Stomach (tissue), 9 donors: ENCODE results near the gene NTM. TPM values are rescaled to one million over a fixed set of nuclear protein-coding genes. Genes with fewer than 3 reads are reported as not detected.

ENCODE experiments used
- DNase-seq, 2 donors: peaks; one replicate each; pipeline versions ENCODE4 v3.0.0 to v3.0.0-alpha.2; 2013 to 2019
- H3K27ac ChIP-seq, 5 donors: fragments of 200-600 bp in 4 of 5; sonication (generic) in 4 of 5; one replicate each; pipeline ENCODE4 v1.5.1; 2013 to 2019; ENCODE audit warnings: mild to moderate bottlenecking in 1 of 5, moderate library complexity in 1 of 5
- H3K27me3 ChIP-seq, 3 donors: fragments of 200-600 bp; sonication (generic); one replicate each; pipeline ENCODE4 v1.5.1; 2017 to 2019; ENCODE audit warnings: mixed run types in 1 of 3
- H3K36me3 ChIP-seq, 4 donors: fragments of 200-600 bp; sonication (generic); 1 replicate in 3 of 4; 2 replicates in 1 of 4; pipeline ENCODE4 v1.5.1; 2016 to 2019
- H3K4me1 ChIP-seq, 4 donors: fragments of 200-600 bp; sonication (generic); one replicate each; pipeline ENCODE4 v1.5.1; 2016 to 2019
- H3K4me3 ChIP-seq, 4 donors: fragments of 200-600 bp; sonication (generic) in 3 of 4; one replicate each; pipeline ENCODE4 v1.5.1; 2016 to 2019; ENCODE audit warnings: mild to moderate bottlenecking in 1 of 4
- H3K9me3 ChIP-seq, 4 donors: fragments of 200-600 bp; sonication (generic); one replicate each; pipeline ENCODE4 v1.5.1; 2016 to 2019
- EP300 ChIP-seq: sonication (generic); formaldehyde crosslinking; IDR thresholded peaks from one replicate; pipeline ENCODE4 v1.6.1; 2017; ENCODE audit warnings: antibody characterized with exemption
- POLR2A ChIP-seq, 4 donors: fragments of 450-650 bp; IDR thresholded peaks; one replicate each; pipeline ENCODE4 v1.6.1; 2016; ENCODE audit warnings: antibody characterized with exemption in 4 of 4, control low read depth in 2 of 4, mild to moderate bottlenecking in 1 of 4, moderate library complexity in 1 of 4
- POLR2AphosphoS5 ChIP-seq, 3 donors: sonication (generic); formaldehyde crosslinking; IDR thresholded peaks; one replicate each; pipeline ENCODE4 v1.6.1; 2016; ENCODE audit warnings: antibody characterized with exemption in 3 of 3
- WGBS, 5 donors: extraction: QIAGEN DNeasy Blood & Tissue Kit in 3 of 5; methylation state at CpG; one replicate each; pipeline versions ENCODE4 v1.1.5 to v1.1.7; 2013 to 2018; 5-methylcytosine and 5-hydroxymethylcytosine counted together
- intact Hi-C: fragments of 100-400 bp; cut with DNase I; formaldehyde crosslinking; loops from one replicate; pipeline ENCODE4 v1.15.1; 2023; ENCODE audit warnings: low total_unique reads
- polyA plus RNA-seq, 3 donors: library from polyadenylated mRNA; stranded (reverse); fragments of 200-250 nt; gene quantifications; one replicate each; pipeline ENCODE4 v1.2.3, GENCODE V29; 2013
- total RNA-seq, 5 donors: library from RNA; depleted of rRNA; stranded (reverse); fragments of >200 nt; gene quantifications; one replicate each; pipeline versions ENCODE4 v1.1.0 to v1.2.3, GENCODE V29; 2014 to 2016
- TF ChIP-seq, protein P1 (sequence below), 7 experiments: fragments of 450-650 bp in 4 of 7; fragments of 200-600 bp in 3 of 7; sonication (generic) in 3 of 7; IDR thresholded peaks; one replicate each; pipeline ENCODE4 v1.5.1; 2016 to 2019; ENCODE audit warnings: antibody characterized with exemption in 7 of 7, control low read depth in 2 of 7, mild to moderate bottlenecking in 1 of 7
- donor health status: healthy with polysubstance abuse.
- donor health status: Bipolar disorder and iron deficiency.
- donor health status: healthy.

Gene NTM
- total and polyA plus RNA-seq, 8 donors: 0.50 to 8.4 (median 1.3) TPM; not detected in 3

DNA sequence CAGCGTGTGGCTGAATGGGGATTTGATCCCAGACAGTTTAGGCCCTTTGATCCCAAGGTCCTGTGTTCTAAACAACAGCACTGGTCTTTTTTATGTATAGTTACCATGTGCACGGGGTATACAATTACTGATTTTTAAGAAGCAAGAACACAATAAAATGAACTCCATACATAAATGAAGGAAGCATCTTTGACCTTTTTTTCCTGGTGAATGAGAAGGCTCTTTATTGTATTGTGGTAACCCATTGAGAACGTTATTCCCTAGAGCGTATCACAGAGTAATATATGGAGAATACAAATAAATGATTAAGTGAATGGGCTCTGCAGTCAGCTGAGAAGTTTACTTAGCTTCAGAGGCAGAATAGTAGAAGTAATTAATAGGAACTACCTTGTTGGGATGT lies 563.6 kb downstream of the NTM start:
- H3K36me3 ChIP-seq: no peaks in the 10 kb centered on the region
- peaks cover 0 to 20% (median 0%) of the 10 kb centered on the region in 3 donors for H3K27me3 ChIP-seq
- WGBS, 5 donors: 58 to 85% (median 71%) methylated on average over 4 of the region's 4 CpGs
- no peak for DNase-seq
- no peak overlapping the region for H3K4me3 ChIP-seq
- H3K27ac ChIP-seq: no peak overlapping the region
- TF ChIP-seq POLR2A (IDR thresholded peaks at IDR 0.05): no peak
- TF ChIP-seq, protein P1, sequence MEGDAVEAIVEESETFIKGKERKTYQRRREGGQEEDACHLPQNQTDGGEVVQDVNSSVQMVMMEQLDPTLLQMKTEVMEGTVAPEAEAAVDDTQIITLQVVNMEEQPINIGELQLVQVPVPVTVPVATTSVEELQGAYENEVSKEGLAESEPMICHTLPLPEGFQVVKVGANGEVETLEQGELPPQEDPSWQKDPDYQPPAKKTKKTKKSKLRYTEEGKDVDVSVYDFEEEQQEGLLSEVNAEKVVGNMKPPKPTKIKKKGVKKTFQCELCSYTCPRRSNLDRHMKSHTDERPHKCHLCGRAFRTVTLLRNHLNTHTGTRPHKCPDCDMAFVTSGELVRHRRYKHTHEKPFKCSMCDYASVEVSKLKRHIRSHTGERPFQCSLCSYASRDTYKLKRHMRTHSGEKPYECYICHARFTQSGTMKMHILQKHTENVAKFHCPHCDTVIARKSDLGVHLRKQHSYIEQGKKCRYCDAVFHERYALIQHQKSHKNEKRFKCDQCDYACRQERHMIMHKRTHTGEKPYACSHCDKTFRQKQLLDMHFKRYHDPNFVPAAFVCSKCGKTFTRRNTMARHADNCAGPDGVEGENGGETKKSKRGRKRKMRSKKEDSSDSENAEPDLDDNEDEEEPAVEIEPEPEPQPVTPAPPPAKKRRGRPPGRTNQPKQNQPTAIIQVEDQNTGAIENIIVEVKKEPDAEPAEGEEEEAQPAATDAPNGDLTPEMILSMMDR (IDR thresholded peaks at IDR 0.05): no peak
- TF ChIP-seq POLR2AphosphoS5 (IDR thresholded peaks at IDR 0.05): no peak
- no peak for TF ChIP-seq EP300
- intact Hi-C loops: no loop called here
- H3K9me3 ChIP-seq: no peaks in the 10 kb centered on the region
- H3K4me1 ChIP-seq: no peaks in the 10 kb centered on the region

DNA sequence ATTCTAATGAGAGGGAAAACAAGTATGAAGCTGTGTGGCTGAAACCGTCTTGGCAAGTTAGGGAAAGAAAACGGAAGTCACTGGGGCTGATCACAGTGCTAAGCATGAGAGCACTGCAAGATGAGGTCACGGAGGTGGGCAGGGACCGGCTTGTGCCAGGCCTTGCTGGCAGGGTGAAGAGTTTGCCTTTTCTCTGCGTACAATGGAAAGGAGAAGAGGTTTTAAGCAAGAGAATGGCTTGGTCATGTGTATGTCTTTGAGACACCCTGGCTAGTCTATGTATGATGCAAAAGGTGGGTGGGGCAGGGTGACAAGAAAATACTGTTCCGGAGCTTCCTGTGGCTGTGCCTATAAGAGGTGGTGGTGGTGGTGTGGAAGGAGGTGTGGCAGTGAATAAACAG lies 567.9 kb downstream of the NTM start:
- no peak for DNase-seq
- no peak overlapping the region for H3K27ac ChIP-seq
- intact Hi-C loops: no loop called here

DNA sequence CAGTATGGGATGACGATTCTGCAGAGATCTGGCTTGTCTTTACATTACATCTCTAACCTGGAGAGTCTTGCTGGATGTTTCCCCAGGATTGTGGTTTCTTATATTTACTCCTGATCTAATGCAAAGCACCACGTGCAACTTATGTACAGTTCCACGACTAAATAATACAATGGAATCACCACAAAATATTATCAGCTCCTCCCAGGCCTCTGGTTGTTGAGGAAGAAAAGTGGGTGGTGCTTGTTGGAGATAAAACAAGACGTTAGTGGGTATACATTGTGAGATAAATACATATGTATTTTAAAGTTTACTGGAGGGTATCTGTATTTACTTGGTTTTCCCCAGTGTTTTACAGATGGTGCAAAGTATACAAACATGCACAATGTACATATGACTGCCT lies 569.7 kb downstream of the NTM start:
- TF ChIP-seq POLR2AphosphoS5 (IDR thresholded peaks at IDR 0.05) (no peak), EP300 (no peak), POLR2A (IDR thresholded peaks at IDR 0.05) (no peak)
- TF ChIP-seq, protein P1 (IDR thresholded peaks at IDR 0.05): no peak
- 24 to 46% (median 40%) methylated on average over 4 of the region's 4 CpGs for WGBS, 5 donors
- intact Hi-C loops: no loop called here
- H3K9me3 ChIP-seq: no peaks in the 10 kb centered on the region
- no peaks in the 10 kb centered on the region for H3K4me1 ChIP-seq
- no peak for DNase-seq
- H3K36me3 ChIP-seq: no peaks in the 10 kb centered on the region
- H3K27me3 ChIP-seq: peaks cover 0 to 22% (median 0%) of the 10 kb centered on the region in 3 donors
- H3K27ac ChIP-seq: no peak overlapping the region
- H3K4me3 ChIP-seq: no peak overlapping the region

More for the DNA sequence above, 567.9 kb downstream of the NTM start:
- TF ChIP-seq EP300 (no peak), POLR2AphosphoS5 (IDR thresholded peaks at IDR 0.05) (no peak), POLR2A (IDR thresholded peaks at IDR 0.05) (no peak)
- TF ChIP-seq, protein P1 (IDR thresholded peaks at IDR 0.05): no peak
- H3K36me3 ChIP-seq: no peaks in the 10 kb centered on the region
- no peaks in the 10 kb centered on the region for H3K9me3 ChIP-seq
- no peak overlapping the region for H3K4me3 ChIP-seq
- no peaks in the 10 kb centered on the region for H3K4me1 ChIP-seq
- 72 to 85% (median 74%) methylated on average over 6 of the region's 6 CpGs for WGBS, 5 donors
- H3K27me3 ChIP-seq: peaks cover 0 to 30% (median 0%) of the 10 kb centered on the region in 3 donors

DNA sequence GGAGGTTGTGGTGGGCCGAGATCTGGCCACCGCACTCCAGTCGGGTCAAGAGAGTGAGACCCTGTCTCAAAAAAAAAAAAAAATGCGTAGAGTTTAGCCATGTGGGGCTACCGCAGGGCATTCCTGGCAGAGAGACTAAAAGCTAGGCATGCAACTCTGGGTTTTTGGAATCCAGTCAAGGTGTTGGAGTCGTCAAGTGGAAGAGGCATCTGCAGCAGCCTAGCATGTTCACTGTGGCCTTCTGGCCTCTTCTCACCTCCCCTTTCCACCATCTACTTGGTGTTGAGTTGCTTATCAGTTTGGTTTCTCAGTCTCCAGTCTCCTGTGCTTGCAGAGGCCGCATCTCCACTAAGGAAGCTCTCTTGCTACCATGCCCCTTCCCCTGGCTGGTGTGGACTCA lies 572.5 kb downstream of the NTM start:
- no peak for DNase-seq
- intact Hi-C loops: no loop called here
- Histone ChIP-seq H3K36me3 (no peaks in the 10 kb centered on the region), H3K9me3 (no peaks in the 10 kb centered on the region), H3K27ac (no peak overlapping the region), H3K4me1 (no peaks in the 10 kb centered on the region), H3K27me3 (peaks cover 0 to 16% (median 0%) of the 10 kb centered on the region in 3 donors), H3K4me3 (no peak overlapping the region)
- TF ChIP-seq, protein P1 (IDR thresholded peaks at IDR 0.05): no peak
- TF ChIP-seq EP300 (no peak), POLR2A (IDR thresholded peaks at IDR 0.05) (no peak), POLR2AphosphoS5 (IDR thresholded peaks at IDR 0.05) (no peak)
- WGBS, 5 donors: 70 to 75% (median 73%) methylated on average over 7 of the region's 7 CpGs
